Measurements from ENCODE around the gene NUP35.
"Not testable (repeated sequence)": the region's sequence is repeated elsewhere in the genome, so short reads cannot be mapped to it uniquely, and the experiment has no call there.

Gene NUP35

GRCh38 chr2:183125659-183126341 lies 1.6 kb downstream of the NUP35 start:
- intact Hi-C loops (cut with DNase I): loop anchor here (10.0 kb wide), 1 partner anchor 91 kb away; the partner anchor contains the start of gene NCKAP1
- DNase-seq: peak in 1 of 42 donors; percentile 5

DNA sequence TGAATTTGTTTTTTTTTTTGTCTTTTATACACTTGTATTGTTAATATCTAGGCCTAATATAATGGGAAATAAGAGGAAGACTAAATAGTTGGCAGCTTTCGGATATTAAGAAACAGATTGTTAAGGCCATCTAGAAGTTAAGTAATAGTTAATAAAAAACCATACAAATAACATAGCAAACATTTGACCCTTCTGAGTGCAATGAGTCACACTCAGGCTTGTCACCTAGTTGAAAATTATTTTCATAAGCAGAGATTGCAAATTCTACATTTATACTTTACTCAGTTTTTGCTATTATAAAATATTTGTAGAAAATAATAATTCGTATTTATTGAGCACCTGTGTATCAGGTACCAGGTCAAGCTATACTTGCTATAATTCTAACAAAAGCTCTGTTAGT lies 2.4 kb downstream of the NUP35 start:
- no peak for DNase-seq
- intact Hi-C loops (cut with DNase I): loop anchor here (10.0 kb wide), 1 partner anchor 92 kb away; the partner anchor contains the start of gene NCKAP1

GRCh38 chr2:183134016-183134415 lies 9.8 kb downstream of the NUP35 start:
- DNase-seq: no peak
- intact Hi-C loops (cut with DNase I): no loop called here

DNA sequence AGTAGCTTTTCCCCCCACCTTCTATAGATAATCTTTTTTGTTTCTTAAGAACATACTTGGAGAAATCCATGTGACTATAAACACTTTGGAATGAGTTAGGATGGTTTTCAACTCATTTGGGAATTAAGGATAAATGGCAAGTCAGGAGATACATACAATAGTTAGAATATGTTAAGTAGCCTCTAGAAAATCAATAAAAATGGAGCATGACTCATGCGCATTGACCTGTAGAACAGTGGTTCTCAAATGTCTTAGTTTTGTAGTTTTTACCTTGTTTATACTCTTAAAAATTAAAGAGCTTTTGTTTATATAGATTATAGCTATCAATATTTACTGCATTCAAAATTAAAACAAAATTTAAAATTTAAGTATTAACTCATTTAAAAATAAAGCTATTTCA lies 24.7 kb downstream of the NUP35 start:
- intact Hi-C loops (cut with DNase I): no loop called here
- DNase-seq: no peak

GRCh38 chr2:183149489-183149888 lies 25.2 kb downstream of the NUP35 start:
- intact Hi-C loops (cut with DNase I): no loop called here
- DNase-seq: no peak

GRCh38 chr2:183152280-183152679 lies 28.0 kb downstream of the NUP35 start:
- DNase-seq; intact Hi-C loops (cut with DNase I): not testable (repeated sequence)

- DNase-seq: no peak
- intact Hi-C loops (cut with DNase I): no loop called here
Measured at GRCh38 chr2:183153967-183154366, 29.7 kb downstream of the NUP35 start.

- intact Hi-C loops (cut with DNase I): not testable (repeated sequence)
Measured at GRCh38 chr2:183154772-183155171, 30.5 kb downstream of the NUP35 start.

DNA sequence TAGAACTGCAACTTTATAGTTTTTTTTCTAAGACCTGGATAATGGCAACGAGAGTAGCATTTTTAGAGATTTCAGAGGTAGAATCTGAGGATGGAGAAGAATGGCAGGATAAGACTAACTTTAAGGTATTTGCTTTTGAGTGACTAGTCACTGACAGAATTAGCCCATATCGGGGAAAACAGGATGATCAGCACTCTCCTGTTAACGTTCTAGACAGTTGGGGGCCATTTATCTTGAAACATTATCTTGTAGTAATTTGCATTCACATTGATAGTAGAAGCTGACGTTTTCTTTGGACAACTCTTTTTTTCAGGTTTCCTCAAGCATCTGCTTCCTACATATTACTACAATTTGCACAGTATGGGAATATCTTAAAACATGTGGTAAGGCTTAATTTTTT lies 32.9 kb downstream of the NUP35 start:
- DNase-seq: no peak
- intact Hi-C loops (cut with DNase I): no loop called here

More at GRCh38 chr2:183154772-183155171, 30.5 kb downstream of the NUP35 start:
- not testable (repeated sequence) for DNase-seq

GRCh38 chr2:183162362-183162761 lies 38.1 kb downstream of the NUP35 start:
- DNase-seq: no peak
- intact Hi-C loops (cut with DNase I): no loop called here

GRCh38 chr2:183163821-183164649 lies 39.8 kb downstream of the NUP35 start:
- intact Hi-C loops (cut with DNase I): no loop called here
- no peak for DNase-seq

DNA sequence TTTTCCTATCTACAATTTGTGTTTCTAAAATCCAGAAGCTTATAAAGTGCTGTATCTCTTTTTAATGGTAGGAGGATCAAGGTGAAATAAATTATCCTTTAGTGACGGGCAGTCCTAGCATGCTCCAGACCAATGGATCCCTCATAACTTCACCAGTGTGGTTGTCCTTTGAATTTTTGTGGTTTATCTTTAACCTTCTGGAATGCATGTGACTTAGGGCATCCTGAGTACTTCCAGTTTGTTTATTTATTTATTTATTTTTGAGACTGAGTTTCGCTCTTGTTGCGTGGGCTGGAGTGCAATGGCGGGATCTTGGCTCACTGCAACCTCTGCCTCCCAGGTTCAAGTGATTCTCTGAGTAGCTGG lies 40.4 kb downstream of the NUP35 start:
- intact Hi-C loops (cut with DNase I): no loop called here
- DNase-seq: no peak

GRCh38 chr2:183166210-183166609 lies 42.0 kb downstream of the NUP35 start:
- intact Hi-C loops (cut with DNase I): no loop called here
- no peak for DNase-seq

GRCh38 chr2:183166976-183167375 lies 42.7 kb downstream of the NUP35 start:
- intact Hi-C loops (cut with DNase I); DNase-seq: not testable (repeated sequence)

GRCh38 chr2:183172220-183172887 lies 48.1 kb downstream of the NUP35 start:
- DNase-seq: no peak
- intact Hi-C loops (cut with DNase I): no loop called here

GRCh38 chr2:183179156-183179555 lies 54.9 kb downstream of the NUP35 start:
- intact Hi-C loops (cut with DNase I): no loop called here

DNA sequence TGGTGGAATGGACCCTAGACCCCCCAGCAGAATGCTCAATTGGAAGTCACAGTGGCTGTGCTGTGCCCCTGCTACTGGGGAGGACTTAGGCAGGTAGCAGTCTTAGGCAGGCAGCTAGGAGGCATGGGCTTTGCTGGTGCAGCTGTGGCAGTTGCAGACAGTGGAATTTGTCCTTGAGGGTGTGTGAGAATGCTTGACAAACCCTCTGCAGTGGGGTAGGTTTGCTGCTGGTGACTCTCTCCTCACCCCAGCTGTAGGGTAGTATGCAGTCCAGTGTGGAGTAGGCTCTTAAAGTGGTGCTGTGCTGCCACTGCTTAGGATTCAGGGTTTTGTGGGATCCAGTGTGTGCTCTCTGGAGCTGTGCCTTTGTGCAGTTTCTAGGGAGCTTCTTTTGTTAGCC lies 61.3 kb downstream of the NUP35 start:
- DNase-seq: no peak
- intact Hi-C loops (cut with DNase I): no loop called here

More at GRCh38 chr2:183179156-183179555, 54.9 kb downstream of the NUP35 start:
- DNase-seq: no peak

DNA sequence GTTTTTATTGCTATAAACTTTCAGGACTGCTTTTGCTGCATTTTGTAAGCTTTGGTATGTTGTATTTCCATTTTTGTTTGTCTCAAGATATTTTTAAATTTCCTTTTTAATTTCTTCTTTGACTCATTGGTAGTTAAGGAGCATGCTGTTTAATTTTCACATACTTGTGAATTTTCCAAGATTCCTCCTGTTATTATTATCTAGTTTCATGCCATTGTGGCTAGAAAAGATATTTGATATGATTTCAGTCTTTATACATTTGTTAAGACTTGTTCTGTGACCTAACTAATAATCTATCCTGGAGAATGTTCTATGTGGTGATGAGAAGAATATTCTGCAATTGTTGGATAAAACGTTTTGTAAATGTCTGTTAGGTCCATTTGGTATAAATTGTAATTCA lies 62.1 kb downstream of the NUP35 start:
- intact Hi-C loops (cut with DNase I): no loop called here
- DNase-seq: no peak

DNA sequence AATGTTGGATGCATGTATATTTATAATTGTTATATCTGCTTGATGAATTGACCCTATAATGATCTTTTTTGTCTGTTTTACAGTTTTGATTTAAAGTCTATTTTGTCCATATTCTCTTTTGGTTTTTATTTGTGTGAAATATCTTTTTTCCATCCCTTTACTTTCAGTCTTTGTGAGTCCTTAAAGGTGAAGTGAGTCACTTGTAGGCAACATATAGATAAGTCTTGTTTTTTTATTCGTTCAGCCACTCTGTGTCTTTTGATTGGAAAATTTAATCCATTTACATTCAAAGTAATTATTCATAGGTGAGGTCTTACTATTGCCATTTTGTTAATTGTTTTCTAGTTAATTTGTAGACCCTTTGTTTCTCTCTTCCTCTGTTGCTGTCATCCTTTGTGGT lies 62.5 kb downstream of the NUP35 start:
- DNase-seq: no peak
- intact Hi-C loops (cut with DNase I): no loop called here

DNA sequence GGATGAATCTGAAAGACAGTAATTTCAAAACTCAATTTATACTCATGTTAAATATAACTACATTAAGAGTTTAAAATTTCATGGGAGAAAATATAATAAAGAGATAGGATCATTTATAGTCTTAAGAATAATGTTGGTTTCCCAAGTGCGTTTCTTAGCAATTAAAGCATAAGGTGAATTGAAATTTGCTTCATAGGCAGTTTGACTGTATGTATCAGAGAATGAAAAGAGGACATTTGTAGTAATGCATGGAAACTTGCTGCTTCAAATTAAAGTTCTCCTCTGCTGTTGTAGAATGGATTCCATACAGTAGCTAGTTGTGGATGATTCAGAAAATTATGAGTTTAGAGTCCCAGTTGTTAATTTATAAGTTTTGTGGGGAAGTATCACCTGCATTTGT lies 68.1 kb downstream of the NUP35 start:
- intact Hi-C loops (cut with DNase I): no loop called here
- DNase-seq: no peak
